Measurements from ENCODE around the gene PCGF2.
"Not testable (repeated sequence)": the region's sequence is repeated elsewhere in the genome, so short reads cannot be mapped to it uniquely, and the experiment has no call there.

The PCGF2 gene

DNA sequence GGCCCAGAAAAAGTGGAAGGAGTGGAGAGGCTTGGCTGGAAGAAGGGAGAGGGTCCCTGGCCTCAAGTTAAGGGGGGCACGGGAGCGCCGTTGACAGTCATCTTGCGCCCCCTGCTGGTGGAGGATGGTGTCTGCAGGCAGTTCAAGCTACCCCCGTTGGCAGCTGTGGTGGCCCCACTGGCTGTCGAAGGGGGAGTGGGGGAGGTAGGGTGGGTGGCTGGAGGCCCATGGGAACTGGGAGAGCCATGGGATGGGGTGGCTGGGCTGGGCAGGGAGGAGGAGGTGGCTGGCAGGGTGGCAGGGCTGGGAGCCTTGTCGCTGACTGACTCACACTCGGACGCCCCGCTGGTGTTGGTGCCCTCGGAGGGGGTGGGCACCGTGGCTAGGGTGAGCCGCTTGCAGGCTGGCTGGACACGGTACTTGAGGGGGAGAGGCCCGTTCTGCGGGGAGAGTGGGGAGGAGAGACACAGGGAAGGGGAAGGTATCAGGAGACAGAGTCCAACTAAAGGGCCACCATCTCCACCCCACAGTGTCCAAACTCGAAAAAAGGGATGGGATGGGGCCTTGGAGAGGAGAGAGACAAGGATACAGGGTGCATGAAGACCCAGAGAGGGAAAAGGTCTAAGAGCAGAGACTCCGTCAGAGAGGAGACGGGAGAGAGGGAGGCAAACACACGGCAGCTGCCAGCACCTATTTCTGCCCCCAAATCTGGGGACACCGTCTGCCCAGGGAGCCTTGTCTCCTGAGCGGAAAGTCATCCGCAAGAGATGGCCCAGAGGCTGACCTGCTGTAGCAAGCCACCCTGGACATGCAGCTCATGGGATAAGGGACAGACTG lies 12.8 kb downstream of the PCGF2 start:
- DNase-seq: peak in 1 of 2 donors; percentile 56

DNA sequence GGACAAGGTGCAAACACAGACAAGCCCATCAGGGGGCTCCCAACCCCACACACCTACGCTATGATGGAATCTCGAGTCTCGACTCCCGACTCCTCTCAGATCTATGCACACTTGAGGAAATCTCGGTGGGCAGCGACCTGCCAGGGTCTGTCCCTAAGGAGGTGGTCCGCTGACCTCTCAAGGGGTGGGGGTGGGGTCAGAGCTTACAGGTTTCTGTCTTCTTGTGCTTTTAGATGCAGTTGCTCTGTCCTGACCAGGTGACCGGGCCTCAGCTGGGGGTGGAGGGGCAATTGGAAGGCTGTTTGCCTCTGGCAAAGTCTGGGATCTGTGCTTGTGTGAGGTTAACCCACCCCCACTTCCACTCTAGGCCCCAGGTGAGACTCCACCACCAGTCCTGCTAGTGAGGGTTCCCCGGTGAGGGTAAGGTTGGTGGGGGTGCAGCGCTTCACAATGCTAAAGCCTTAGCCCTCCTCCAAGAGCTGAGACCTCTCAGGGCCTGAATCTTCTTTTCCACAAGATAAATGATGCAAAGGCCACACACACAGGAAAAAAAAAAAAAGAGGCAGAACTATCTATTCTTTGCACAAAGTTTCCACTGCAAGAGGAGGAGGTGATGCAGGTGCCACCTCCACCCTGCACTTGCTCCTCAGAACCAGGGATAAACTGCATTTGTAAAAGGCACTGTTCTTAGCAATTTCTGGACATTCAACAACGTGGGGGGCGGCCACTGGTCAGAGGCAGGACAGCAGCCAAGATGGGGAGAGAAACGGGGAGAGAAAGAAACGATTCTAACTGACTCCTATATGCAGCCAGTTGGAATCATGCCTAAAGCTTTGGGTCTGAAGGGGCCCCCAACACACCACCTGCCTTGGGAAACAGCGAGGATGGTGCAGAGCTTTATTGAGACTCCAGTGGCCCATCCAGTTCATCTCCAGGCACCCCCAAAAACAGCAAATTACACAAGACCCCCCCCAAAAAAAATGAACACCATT lies 13.9 kb downstream of the PCGF2 start:
- DNase-seq: no peak

DNA sequence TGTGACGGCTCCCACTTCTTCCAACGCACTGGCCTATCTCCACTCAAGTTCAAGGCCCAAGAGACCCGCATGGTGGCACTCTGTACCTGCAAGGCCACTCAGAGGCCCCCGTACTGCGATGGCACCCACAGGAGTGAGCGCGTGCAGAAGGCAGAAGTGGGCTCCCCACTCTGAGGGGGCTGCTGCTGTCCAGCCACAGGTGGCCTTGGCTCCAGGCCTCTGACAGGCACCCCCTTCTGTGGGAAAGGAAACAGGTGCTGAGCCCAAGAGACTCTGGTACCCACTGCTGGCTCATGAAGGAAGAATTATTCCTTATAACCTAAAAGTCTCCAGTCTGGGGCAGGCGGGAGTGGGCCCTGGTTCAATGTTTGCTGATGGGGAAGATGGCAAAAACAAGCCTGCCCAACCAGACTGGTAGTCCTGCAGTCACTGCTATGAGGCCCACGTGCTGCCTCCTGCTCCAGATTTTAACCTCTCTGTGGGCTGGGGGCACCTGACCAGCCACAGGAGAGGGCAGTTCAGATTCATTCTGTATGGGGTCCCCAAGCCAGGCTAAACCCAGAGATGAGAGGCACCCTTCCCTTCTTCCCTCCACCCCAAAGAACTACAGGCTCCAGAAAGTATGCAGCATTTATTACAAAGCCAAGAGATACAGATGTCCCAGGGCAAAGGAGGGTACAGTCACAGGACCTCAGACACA lies 14.7 kb downstream of the PCGF2 start:
- DNase-seq: no peak

GRCh38 chr17:38732376-38733281 lies 15.5 kb downstream of the PCGF2 start:
- DNase-seq: no peak

GRCh38 chr17:38731526-38732294 lies 16.4 kb downstream of the PCGF2 start:
- DNase-seq: peak; percentile 19 to 58

GRCh38 chr17:38730526-38731379 lies 17.4 kb downstream of the PCGF2 start:
- peak in 1 of 2 donors; percentile 14 for DNase-seq

- peak; percentile 76 to 79 for DNase-seq
Observed at GRCh38 chr17:38729886-38730525, 18.1 kb downstream of the PCGF2 start, which contains the start of gene CISD3. Gene CISD3, plus strand, starts transcription at chr17:38730341. Its CDS starts 18 bp downstream, at chr17:38730359.

- DNase-seq: no peak
Observed at GRCh38 chr17:38729368-38729885, 18.7 kb downstream of the PCGF2 start.

- peak; percentile 51 to 68 for DNase-seq
Observed at GRCh38 chr17:38728290-38728831, 19.8 kb downstream of the PCGF2 start.

DNA sequence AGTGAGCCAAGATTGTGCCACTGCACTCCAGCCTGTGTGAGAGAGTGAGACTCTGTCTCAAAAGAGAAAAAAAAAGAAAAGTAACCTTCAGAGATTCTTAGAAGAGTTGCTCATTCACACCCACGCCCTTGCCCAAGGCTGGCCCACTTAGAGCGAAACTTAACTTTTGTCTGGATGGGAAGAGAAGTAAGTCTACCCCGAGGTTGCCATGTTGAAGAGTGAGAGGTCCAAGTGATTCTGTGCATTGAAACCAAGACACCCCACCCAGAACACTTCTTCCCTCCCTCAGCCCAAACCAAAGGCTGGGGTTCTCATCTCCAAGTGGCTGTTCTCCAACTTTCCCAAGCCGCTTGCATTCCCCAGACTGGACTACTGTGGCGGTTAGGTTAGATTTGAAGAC lies 20.4 kb downstream of the PCGF2 start:
- DNase-seq: peak; percentile 88 to 92

GRCh38 chr17:38726145-38726544 lies 22.0 kb downstream of the PCGF2 start:
- DNase-seq: not testable (repeated sequence)

- DNase-seq: no peak
Observed at GRCh38 chr17:38725066-38725465, 23.1 kb downstream of the PCGF2 start.

- no peak for DNase-seq
Observed at GRCh38 chr17:38724337-38724988, 23.7 kb downstream of the PCGF2 start.

DNA sequence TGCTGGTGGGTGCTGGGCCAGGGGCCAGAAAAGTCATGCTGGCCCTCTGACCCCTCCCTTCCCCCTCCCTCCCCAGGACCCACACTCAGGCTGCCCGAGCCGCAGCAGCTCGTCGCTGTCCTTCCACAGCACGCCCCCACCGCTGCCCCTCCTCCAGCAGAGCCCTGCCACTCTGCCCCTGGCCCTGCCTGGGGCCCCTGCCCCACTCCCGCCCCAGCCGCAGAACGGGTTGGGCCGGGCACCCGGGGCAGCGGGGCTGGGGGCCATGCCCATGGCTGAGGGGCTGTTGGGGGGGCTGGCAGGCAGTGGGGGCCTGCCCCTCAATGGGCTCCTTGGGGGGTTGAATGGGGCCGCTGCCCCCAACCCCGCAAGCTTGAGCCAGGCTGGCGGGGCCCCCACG lies 26.3 kb downstream of the PCGF2 start:
- DNase-seq: no peak

GRCh38 chr17:38720941-38721340 lies 27.2 kb downstream of the PCGF2 start:
- DNase-seq: no peak

- DNase-seq: no peak
Observed at GRCh38 chr17:38719943-38720641, 28.0 kb downstream of the PCGF2 start.

- DNase-seq: no peak
Observed at GRCh38 chr17:38719289-38719942, 28.7 kb downstream of the PCGF2 start.

Data from inflammatory macrophage (primary cell).